DMS 273 (cell line): ENCODE results near the gene DLGAP1.

Experiments
- DNase-seq: peaks from one replicate; lab custom pipeline; 2025; ENCODE audit not compliant: unreplicated experiment; lab: John Stamatoyannopoulos, UW

DLGAP1 gene

GRCh38 chr18:4181882-4182568, 273.1 kb downstream of the DLGAP1 start:
- DNase-seq: no peak

GRCh38 chr18:4181086-4181485, 274.0 kb downstream of the DLGAP1 start:
- DNase-seq: no peak

GRCh38 chr18:4172196-4173100, 282.7 kb downstream of the DLGAP1 start:
- peak; percentile 74 for DNase-seq

- DNase-seq: no peak
These were observed 297.8 kb downstream of the DLGAP1 start for GRCh38 chr18:4157352-4157751.

GRCh38 chr18:4146797-4147196, 308.3 kb downstream of the DLGAP1 start:
- no peak for DNase-seq

- no peak for DNase-seq
These were observed 310.9 kb downstream of the DLGAP1 start for GRCh38 chr18:4144201-4144600.

- DNase-seq: no peak
These were observed 311.5 kb downstream of the DLGAP1 start for GRCh38 chr18:4143585-4143984.

- DNase-seq: no peak
These were observed 312.2 kb downstream of the DLGAP1 start for GRCh38 chr18:4142876-4143275.

- peak; percentile 74 for DNase-seq
These were observed 320.4 kb downstream of the DLGAP1 start for GRCh38 chr18:4134700-4135099.

- DNase-seq: no peak
These were observed 324.1 kb downstream of the DLGAP1 start for GRCh38 chr18:4130734-4131719.

- no peak for DNase-seq
These were observed 328.2 kb downstream of the DLGAP1 start for GRCh38 chr18:4126939-4127338.

GRCh38 chr18:4125627-4126230, 329.4 kb downstream of the DLGAP1 start:
- DNase-seq: peak; percentile 48

GRCh38 chr18:4125224-4125623, 329.9 kb downstream of the DLGAP1 start:
- DNase-seq: peak; percentile 49

- no peak for DNase-seq
These were observed 335.3 kb downstream of the DLGAP1 start for GRCh38 chr18:4119813-4120212.

GRCh38 chr18:4119127-4119648, 335.9 kb downstream of the DLGAP1 start:
- DNase-seq: no peak

GRCh38 chr18:4108016-4108415, 347.1 kb downstream of the DLGAP1 start:
- no peak for DNase-seq

- DNase-seq: no peak
These were observed 348.0 kb downstream of the DLGAP1 start for GRCh38 chr18:4107049-4107467.

GRCh38 chr18:4106407-4107033, 348.6 kb downstream of the DLGAP1 start:
- peak; percentile 80 for DNase-seq

- DNase-seq: no peak
These were observed 352.2 kb downstream of the DLGAP1 start for GRCh38 chr18:4102901-4103300.

GRCh38 chr18:4101009-4101408, 354.1 kb downstream of the DLGAP1 start:
- DNase-seq: no peak
